Right atrium auricular region (tissue), 2 donors: ENCODE measurements around the gene C5AR2. TPM values are rescaled to one million over a fixed set of nuclear protein-coding genes. Genes with fewer than 3 reads are reported as not detected.

ENCODE experiments used
- DNase-seq: peaks from one replicate; pipeline ENCODE4 v3.0.0-alpha.2; 2019; ENCODE audit warnings: low spot score
- H3K27ac ChIP-seq, 2 donors: fragments of 200-600 bp; sonication (generic); 1 replicate in 1 of 2; 2 replicates in 1 of 2; pipeline ENCODE4 v1.5.1; 2016 to 2019
- H3K27me3 ChIP-seq, 2 donors: fragments of 200-600 bp; sonication (generic); one replicate each; pipeline versions ENCODE4 v1.5.1 to v1.6.0; 2017 to 2019
- H3K36me3 ChIP-seq: fragments of 200-600 bp; sonication (generic); one replicate; pipeline ENCODE4 v1.5.1; 2016
- H3K4me1 ChIP-seq, 2 donors: fragments of 200-600 bp; sonication (generic); one replicate each; pipeline versions ENCODE4 v1.5.1 to v1.6.0; 2017 to 2019
- H3K4me3 ChIP-seq, 2 donors: fragments of 200-600 bp; sonication (generic); 1 replicate in 1 of 2; 2 replicates in 1 of 2; pipeline ENCODE4 v1.5.1; 2017 to 2019; ENCODE audit warnings: mild to moderate bottlenecking in 1 of 2, moderate library complexity in 1 of 2
- H3K9me3 ChIP-seq, 2 donors: fragments of 200-600 bp; sonication (generic); one replicate each; pipeline ENCODE4 v1.5.1; 2019
- total RNA-seq, 2 donors: library from RNA; depleted of rRNA; stranded (reverse); fragments of >200 nt; gene quantifications; one replicate each; pipeline ENCODE4 v1.1.0, GENCODE V29; 2016
- TF ChIP-seq, protein P1 (sequence below), 2 donors: fragments of 200-600 bp; sonication (generic); IDR thresholded peaks; one replicate each; pipeline ENCODE4 v1.5.1; 2019; ENCODE audit warnings: antibody characterized with exemption in 2 of 2

The C5AR2 gene
- total RNA-seq, 2 donors from 2014 or later: 1.1 to 3.3 TPM

DNA sequence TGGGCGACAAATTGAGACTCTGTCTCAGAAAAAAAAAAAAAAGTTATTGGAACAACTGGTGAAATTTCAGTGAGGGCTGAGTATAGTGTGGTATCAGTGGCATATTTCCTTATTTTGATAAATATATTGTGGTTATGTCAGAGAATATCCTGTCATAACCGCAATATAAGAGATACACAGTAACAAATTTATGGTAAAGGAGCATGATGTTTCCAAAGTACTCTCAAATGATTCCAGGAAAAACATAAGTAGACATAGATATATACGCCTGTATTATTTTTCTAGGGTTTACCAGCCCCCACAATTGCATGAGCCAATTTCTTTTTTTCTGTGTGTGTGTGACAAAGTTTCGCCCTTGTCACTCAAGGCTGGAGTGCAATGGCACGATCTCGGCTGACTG lies 28.0 kb upstream of the C5AR2 start:
- Histone ChIP-seq H3K27ac (no peak overlapping the region), H3K27me3 (no peaks in the 10 kb centered on the region), H3K4me1 (no peaks in the 10 kb centered on the region), H3K4me3 (no peak overlapping the region), H3K36me3 (no peaks in the 10 kb centered on the region), H3K9me3 (no peaks in the 10 kb centered on the region)
- TF ChIP-seq, protein P1, sequence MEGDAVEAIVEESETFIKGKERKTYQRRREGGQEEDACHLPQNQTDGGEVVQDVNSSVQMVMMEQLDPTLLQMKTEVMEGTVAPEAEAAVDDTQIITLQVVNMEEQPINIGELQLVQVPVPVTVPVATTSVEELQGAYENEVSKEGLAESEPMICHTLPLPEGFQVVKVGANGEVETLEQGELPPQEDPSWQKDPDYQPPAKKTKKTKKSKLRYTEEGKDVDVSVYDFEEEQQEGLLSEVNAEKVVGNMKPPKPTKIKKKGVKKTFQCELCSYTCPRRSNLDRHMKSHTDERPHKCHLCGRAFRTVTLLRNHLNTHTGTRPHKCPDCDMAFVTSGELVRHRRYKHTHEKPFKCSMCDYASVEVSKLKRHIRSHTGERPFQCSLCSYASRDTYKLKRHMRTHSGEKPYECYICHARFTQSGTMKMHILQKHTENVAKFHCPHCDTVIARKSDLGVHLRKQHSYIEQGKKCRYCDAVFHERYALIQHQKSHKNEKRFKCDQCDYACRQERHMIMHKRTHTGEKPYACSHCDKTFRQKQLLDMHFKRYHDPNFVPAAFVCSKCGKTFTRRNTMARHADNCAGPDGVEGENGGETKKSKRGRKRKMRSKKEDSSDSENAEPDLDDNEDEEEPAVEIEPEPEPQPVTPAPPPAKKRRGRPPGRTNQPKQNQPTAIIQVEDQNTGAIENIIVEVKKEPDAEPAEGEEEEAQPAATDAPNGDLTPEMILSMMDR (IDR thresholded peaks at IDR 0.05): no peak
- no peak for DNase-seq

DNA sequence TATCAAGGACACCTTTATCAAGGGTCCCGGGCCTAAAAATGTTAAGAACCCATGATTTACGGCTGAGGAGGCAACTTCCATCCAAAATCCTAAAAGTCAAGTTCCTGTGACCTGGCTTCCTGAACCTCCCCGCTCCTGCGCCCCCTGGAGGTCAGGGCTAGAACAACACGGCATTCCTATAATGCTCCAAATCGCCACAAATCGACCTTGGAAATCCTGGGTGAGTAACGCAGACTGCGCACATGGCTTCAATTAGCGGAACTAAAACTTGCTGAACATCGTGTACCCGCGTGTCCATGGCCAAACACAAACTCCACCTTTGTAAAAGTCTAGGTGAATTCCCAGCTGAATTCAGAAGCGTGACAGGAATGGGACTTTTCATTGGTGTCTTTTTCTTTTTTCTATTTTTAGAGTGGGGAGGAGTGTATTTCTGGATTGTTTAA lies 26.6 kb upstream of the C5AR2 start:
- DNase-seq: peak; percentile 79
- H3K27ac ChIP-seq: no peak overlapping the region

DNA sequence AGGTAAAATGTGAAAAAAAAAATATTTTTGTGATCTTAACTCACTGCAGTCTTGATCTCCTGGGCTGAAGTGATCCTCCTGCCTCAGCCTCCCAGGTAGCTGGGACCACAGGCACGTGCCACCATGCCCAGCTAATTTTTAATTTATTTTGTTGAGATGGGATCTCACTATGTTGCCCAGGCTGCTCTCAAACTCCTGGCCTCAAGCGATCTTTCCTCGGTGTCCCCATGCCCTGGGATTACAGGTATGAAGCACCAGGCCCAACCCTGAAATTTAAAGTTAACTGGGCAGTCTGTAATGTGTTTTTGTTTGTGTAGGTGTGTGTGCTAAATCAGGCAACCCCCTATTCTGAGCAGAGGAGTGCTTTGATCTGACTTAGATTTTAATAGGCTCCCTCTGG lies 25.7 kb upstream of the C5AR2 start:
- Histone ChIP-seq H3K27ac (no peak overlapping the region), H3K4me1 (no peaks in the 10 kb centered on the region), H3K36me3 (no peaks in the 10 kb centered on the region), H3K27me3 (no peaks in the 10 kb centered on the region), H3K4me3 (no peak overlapping the region), H3K9me3 (no peaks in the 10 kb centered on the region)
- no peak for DNase-seq
- TF ChIP-seq, protein P1 (IDR thresholded peaks at IDR 0.05): no peak

More for the DNA sequence above, 26.6 kb upstream of the C5AR2 start:
- Histone ChIP-seq H3K27me3 (no peaks in the 10 kb centered on the region), H3K36me3 (no peaks in the 10 kb centered on the region), H3K9me3 (no peaks in the 10 kb centered on the region), H3K4me1 (no peaks in the 10 kb centered on the region), H3K4me3 (no peak overlapping the region)
- TF ChIP-seq, protein P1 (IDR thresholded peaks at IDR 0.05): peak; percentile 87 to 92

DNA sequence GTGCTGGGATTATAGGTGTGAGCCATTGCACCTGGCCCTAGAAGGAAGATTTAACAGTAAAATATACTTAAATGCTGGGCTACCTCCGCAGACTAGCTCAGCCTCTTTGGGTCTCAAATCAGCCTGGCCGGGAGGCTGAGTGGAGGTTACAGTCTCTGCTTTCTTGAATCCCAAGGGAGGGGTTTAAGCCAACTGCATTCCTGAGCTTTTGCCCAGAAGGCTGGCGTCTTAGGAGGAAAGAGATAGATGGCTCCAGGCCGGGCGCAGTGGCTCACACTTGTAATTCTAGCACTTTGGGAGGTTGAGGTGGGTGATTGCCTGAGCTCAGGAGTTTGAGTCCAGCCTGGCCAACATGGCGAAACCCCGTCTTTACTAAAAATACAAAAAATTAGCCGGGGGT lies 22.9 kb upstream of the C5AR2 start:
- no peaks in the 10 kb centered on the region for H3K4me1 ChIP-seq
- TF ChIP-seq, protein P1 (IDR thresholded peaks at IDR 0.05): no peak

DNA sequence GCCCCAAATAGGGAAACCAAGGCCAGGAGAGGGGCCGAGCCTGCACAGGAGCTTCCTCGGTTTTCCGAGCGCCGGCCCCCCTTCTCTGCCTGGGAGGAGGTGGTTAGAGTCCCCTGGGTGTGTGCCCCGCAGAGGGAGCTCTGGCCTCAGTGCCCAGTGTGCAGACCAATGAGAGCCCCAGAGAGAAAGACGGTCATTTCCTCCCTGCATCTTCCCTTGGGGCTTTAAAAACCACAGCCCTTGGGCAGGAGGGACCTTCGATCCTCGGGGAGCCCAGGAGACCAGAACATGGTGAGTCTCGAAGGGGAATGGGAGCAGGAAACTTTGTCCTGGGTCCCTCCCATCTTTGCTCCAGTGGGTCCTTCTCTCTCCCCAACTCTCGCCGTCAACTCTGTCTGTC lies 22.4 kb upstream of the C5AR2 start, which contains the start of gene C5AR1:
TSS of gene C5AR1 (plus strand) at position 254 of the 400 bp plus-strand sequence. CDS start at position 289, 35 bp downstream.
- DNase-seq: no peak
- H3K27ac ChIP-seq: peak within 1 kb of the TSS; percentile 11 to 31
- TF ChIP-seq, protein P1 (IDR thresholded peaks at IDR 0.05): no peak
- no peaks in the 10 kb centered on the region for H3K4me1 ChIP-seq
- no peaks in the 10 kb centered on the region for H3K27me3 ChIP-seq
- H3K4me3 ChIP-seq: peak within 1 kb of the TSS in 1 of 2 donors; percentile 33
- no peaks in the 10 kb centered on the region for H3K9me3 ChIP-seq
- no peaks in the 10 kb centered on the region for H3K36me3 ChIP-seq

More for the DNA sequence above, 22.9 kb upstream of the C5AR2 start:
- no peak overlapping the region for H3K27ac ChIP-seq
- no peak for DNase-seq
- no peaks in the 10 kb centered on the region for H3K36me3 ChIP-seq
- no peaks in the 10 kb centered on the region for H3K9me3 ChIP-seq
- H3K4me3 ChIP-seq: no peak overlapping the region
- no peaks in the 10 kb centered on the region for H3K27me3 ChIP-seq

DNA sequence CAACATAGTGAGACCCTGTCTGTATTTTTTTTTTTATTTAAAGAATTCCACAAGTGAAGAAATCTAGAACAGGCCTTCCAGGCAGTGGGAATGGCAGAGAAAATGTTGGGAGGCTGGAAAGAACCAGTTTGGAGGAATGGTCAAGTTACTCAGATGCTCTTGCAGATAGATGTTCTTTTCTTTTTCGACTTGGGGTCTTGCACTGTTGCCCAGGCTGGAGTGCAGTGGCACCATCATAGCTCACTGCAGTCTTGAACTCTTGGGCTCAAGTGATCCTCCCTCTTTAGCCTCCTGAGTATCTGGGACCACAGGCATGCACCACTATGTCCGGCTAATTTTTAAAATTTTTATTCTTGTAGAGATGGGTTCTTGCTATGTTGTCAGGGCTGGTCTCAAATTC lies 21.7 kb upstream of the C5AR2 start:
- TF ChIP-seq, protein P1 (IDR thresholded peaks at IDR 0.05): no peak
- no peaks in the 10 kb centered on the region for H3K4me1 ChIP-seq
- H3K4me3 ChIP-seq: peak overlapping the region in 1 of 2 donors; percentile 33

More for the DNA sequence above, 21.7 kb upstream of the C5AR2 start:
- no peak for DNase-seq
- no peaks in the 10 kb centered on the region for H3K27me3 ChIP-seq
- H3K9me3 ChIP-seq: peaks cover 0 to 5% of the 10 kb centered on the region in 2 donors
- H3K36me3 ChIP-seq: no peaks in the 10 kb centered on the region
- H3K27ac ChIP-seq: peak overlapping the region in 1 of 2 donors; percentile 31
